HG03025 (cell line): ENCODE measurements around the gene GPR176.

ENCODE experiments used
- ATAC-seq: cut with Tn5 transposase; IDR thresholded peaks from one replicate; pipeline ENCODE4 v1.9.1; 2021; ENCODE audit warnings: mild to moderate bottlenecking, moderate library complexity; ENCODE audit not compliant: unreplicated experiment, low FRiP score

GPR176 gene

GRCh38 chr15:39919748-39920509, at the start of gene GPR176:
GPR176 (minus strand) TSS chr15:39920266; CDS start chr15:39920026, 240 bp downstream.
- no peak for ATAC-seq

GRCh38 chr15:39969002-39969394, 48.9 kb upstream of the GPR176 start:
- no peak for ATAC-seq

GRCh38 chr15:39968273-39969001, 48.4 kb upstream of the GPR176 start:
- no peak for ATAC-seq

GRCh38 chr15:39966521-39966920, 46.5 kb upstream of the GPR176 start:
- no peak for ATAC-seq

- ATAC-seq = no peak
Measured at GRCh38 chr15:39963786-39964185, 43.7 kb upstream of the GPR176 start.

GRCh38 chr15:39961051-39961450, 41.0 kb upstream of the GPR176 start:
- ATAC-seq = no peak

GRCh38 chr15:39960411-39960810, 40.3 kb upstream of the GPR176 start:
- no peak for ATAC-seq

- no peak for ATAC-seq
Measured at GRCh38 chr15:39959411-39959810, 39.3 kb upstream of the GPR176 start.

GRCh38 chr15:39957481-39957880, 37.4 kb upstream of the GPR176 start:
- no peak for ATAC-seq

- ATAC-seq = no peak
Measured at GRCh38 chr15:39953521-39953920, 33.5 kb upstream of the GPR176 start.

GRCh38 chr15:39951561-39951960, 31.5 kb upstream of the GPR176 start:
- ATAC-seq = no peak

GRCh38 chr15:39948817-39949216, 28.8 kb upstream of the GPR176 start:
- no peak for ATAC-seq

GRCh38 chr15:39947401-39948197, 27.5 kb upstream of the GPR176 start:
- no peak for ATAC-seq

- no peak for ATAC-seq
Measured at GRCh38 chr15:39946862-39947261, 26.8 kb upstream of the GPR176 start.

GRCh38 chr15:39944726-39945125, 24.7 kb upstream of the GPR176 start:
- ATAC-seq = no peak

GRCh38 chr15:39942753-39943150, 22.7 kb upstream of the GPR176 start:
- ATAC-seq = no peak

GRCh38 chr15:39942101-39942752, 22.2 kb upstream of the GPR176 start:
- ATAC-seq = no peak

- no peak for ATAC-seq
Measured at GRCh38 chr15:39939487-39940452, 19.7 kb upstream of the GPR176 start.

GRCh38 chr15:39937696-39938095, 17.6 kb upstream of the GPR176 start:
- no peak for ATAC-seq
